DND-41 (cell line): Measurements from ENCODE around the gene MEF2D.

Experiments used
- ATAC-seq: fragments of 200-7000 bp; cut with Tn5 transposase; 3 replicates; pipeline ENCODE4 v1.9.1; 2021; ENCODE audit warnings: low read depth; ENCODE audit not compliant: insufficient read depth
- DNase-seq: peaks from one replicate; pipeline ENCODE4 v3.0.0-alpha.2; 2020
- H2AFZ ChIP-seq: 2 replicates; pipeline ENCODE4 v1.6.0; 2012; ENCODE audit warnings: low read depth, low read length
- H3K27ac ChIP-seq: 2 replicates; pipeline ENCODE4 v1.5.1; 2012; ENCODE audit warnings: low read length, inconsistent platforms
- H3K27me3 ChIP-seq: fragments of 200-600 bp; sonication (generic); 2 replicates; pipeline ENCODE4 v1.6.0; 2012; ENCODE audit warnings: low read length, mild to moderate bottlenecking, inconsistent platforms; ENCODE audit not compliant: insufficient read depth, poor library complexity
- H3K36me3 ChIP-seq: 2 replicates; pipeline ENCODE4 v1.5.1; 2012; ENCODE audit warnings: low read length, inconsistent platforms; ENCODE audit not compliant: insufficient read depth
- H3K4me1 ChIP-seq: 2 replicates; pipeline ENCODE4 v1.5.1; 2012; ENCODE audit warnings: mild to moderate bottlenecking, low read length; ENCODE audit not compliant: insufficient read depth
- H3K4me2 ChIP-seq: 2 replicates; pipeline ENCODE4 v1.6.0; 2012; ENCODE audit warnings: mild to moderate bottlenecking, moderate library complexity, low read length, inconsistent platforms; ENCODE audit not compliant: insufficient read depth
- H3K4me3 ChIP-seq, 2 experiments: fragments of 200-600 bp in 1 of 2; shearing (Covaris generic) in 1 of 2; 2 replicates each; pipeline ENCODE4 v1.5.1; 2012 to 2016; ENCODE audit warnings: inconsistent platforms in 2 of 2, low read length in 2 of 2, mild to moderate bottlenecking in 2 of 2, low read depth in 1 of 2, moderate library complexity in 1 of 2
- H3K79me2 ChIP-seq: 2 replicates; pipeline ENCODE4 v1.6.0; 2012; ENCODE audit warnings: low read length, inconsistent platforms; ENCODE audit not compliant: insufficient read depth
- H3K9ac ChIP-seq: 2 replicates; pipeline ENCODE4 v1.6.0; 2012; ENCODE audit warnings: low read depth, mild to moderate bottlenecking, inconsistent platforms, low read length, moderate library complexity
- H3K9me3 ChIP-seq: 2 replicates; pipeline ENCODE4 v1.5.1; 2012; ENCODE audit warnings: low read length, moderate library complexity, mild to moderate bottlenecking, inconsistent platforms; ENCODE audit not compliant: insufficient read depth, severe bottlenecking
- H4K20me1 ChIP-seq: 2 replicates; pipeline ENCODE4 v1.6.0; 2012; ENCODE audit warnings: low read length; ENCODE audit not compliant: insufficient read depth
- EZH2 ChIP-seq: IDR thresholded peaks from 3 replicates; pipeline ENCODE4 v1.6.1; 2012; ENCODE audit warnings: borderline replicate concordance, low read depth, mild to moderate bottlenecking, moderate library complexity, low read length, inconsistent platforms; ENCODE audit not compliant: severe bottlenecking
- TF ChIP-seq, protein P1 (sequence below): IDR thresholded peaks from 2 replicates; pipeline ENCODE4 v1.5.1; 2012; ENCODE audit warnings: borderline replicate concordance, low read length, moderate library complexity, mild to moderate bottlenecking; ENCODE audit not compliant: poor library complexity, severe bottlenecking; ENCODE audit errors: extremely low read depth

MEF2D gene

DNA sequence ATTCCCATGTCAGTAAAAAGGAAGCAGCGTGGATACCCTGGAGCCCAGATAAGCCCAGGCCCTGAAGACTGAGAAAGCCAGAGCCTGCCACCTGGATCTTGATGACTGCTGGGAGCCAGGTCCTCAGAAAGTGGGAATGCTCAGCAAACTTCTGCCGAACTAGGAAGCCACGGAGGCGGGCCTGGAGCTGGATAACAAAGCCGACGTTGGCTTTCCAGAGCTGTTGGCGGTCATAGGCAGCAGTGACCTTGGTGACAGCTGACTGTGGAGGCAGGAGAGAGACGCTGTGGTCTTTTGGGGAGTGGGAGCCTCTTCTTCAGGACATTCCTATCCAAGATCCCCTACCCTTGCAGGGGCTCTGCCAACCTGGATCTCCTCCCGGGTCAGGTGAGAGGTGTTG lies 47.4 kb upstream of the MEF2D start:
- ATAC-seq (no peak), DNase-seq (no peak)
- Histone ChIP-seq H3K36me3 (peaks cover 60% of the 10 kb centered on the region), H3K4me3 (no peak overlapping the region), H3K9ac (no peak overlapping the region), H3K4me1 (no peaks in the 10 kb centered on the region), H3K9me3 (no peaks in the 10 kb centered on the region), H3K4me2 (no peak overlapping the region), H2AFZ (no peak overlapping the region), H3K79me2 (no peaks in the 10 kb centered on the region), H3K27me3 (no peaks in the 10 kb centered on the region), H3K27ac (no peak overlapping the region), H4K20me1 (no peaks in the 10 kb centered on the region)
- TF ChIP-seq, protein P1, sequence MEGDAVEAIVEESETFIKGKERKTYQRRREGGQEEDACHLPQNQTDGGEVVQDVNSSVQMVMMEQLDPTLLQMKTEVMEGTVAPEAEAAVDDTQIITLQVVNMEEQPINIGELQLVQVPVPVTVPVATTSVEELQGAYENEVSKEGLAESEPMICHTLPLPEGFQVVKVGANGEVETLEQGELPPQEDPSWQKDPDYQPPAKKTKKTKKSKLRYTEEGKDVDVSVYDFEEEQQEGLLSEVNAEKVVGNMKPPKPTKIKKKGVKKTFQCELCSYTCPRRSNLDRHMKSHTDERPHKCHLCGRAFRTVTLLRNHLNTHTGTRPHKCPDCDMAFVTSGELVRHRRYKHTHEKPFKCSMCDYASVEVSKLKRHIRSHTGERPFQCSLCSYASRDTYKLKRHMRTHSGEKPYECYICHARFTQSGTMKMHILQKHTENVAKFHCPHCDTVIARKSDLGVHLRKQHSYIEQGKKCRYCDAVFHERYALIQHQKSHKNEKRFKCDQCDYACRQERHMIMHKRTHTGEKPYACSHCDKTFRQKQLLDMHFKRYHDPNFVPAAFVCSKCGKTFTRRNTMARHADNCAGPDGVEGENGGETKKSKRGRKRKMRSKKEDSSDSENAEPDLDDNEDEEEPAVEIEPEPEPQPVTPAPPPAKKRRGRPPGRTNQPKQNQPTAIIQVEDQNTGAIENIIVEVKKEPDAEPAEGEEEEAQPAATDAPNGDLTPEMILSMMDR, result no peak
- no peak for TF ChIP-seq EZH2

DNA sequence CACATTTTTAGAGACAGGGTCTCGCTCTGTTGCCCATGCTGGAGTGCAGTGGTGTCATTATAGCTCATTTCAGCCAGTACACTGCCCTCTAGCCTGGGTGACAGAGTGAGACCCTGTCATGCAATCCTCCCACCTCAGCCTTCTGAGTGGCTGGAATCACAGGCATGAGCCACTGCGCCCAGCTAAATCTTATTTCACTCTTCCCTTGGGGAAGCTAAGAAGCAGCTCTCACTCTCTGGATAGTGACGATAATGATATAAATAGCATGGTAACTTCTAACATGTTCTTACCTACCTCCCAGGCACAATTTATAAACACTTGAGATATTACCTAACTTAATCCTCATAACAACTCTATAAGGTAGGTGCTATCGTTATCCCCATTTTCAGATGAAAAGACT lies 46.9 kb upstream of the MEF2D start:
- Histone ChIP-seq H3K4me2 (no peak overlapping the region), H3K27me3 (no peaks in the 10 kb centered on the region), H4K20me1 (no peaks in the 10 kb centered on the region), H3K9ac (no peak overlapping the region), H3K4me3 (no peak overlapping the region), H3K27ac (no peak overlapping the region), H3K79me2 (no peaks in the 10 kb centered on the region), H3K4me1 (no peaks in the 10 kb centered on the region), H2AFZ (no peak overlapping the region), H3K9me3 (no peaks in the 10 kb centered on the region), H3K36me3 (peaks cover 60% of the 10 kb centered on the region)
- TF ChIP-seq, protein P1, result no peak
- TF ChIP-seq EZH2, result no peak
- DNase-seq, result no peak
- no peak for ATAC-seq

DNA sequence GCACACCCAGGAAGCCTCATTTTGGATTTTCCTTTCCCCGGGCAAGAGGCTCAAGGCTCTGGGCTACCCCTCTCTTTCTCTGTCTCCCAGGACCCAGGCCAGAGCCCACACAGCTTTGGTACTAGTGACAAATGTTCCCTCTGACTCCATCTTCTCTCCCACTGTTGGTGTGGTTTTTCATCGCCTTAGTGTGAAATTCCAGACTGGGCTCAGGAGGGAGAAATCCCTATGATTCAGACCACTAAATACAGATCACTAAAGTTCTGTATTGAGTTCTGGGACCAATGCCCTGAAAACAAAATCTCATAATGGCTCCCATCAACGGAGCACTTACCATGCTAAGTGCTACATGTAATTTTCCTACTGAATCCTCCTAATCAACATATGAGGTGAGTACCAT lies 45.7 kb upstream of the MEF2D start:
- no peak for ATAC-seq
- H3K27me3 ChIP-seq, result no peaks in the 10 kb centered on the region
- no peak overlapping the region for H3K9ac ChIP-seq
- H3K4me3 ChIP-seq, result no peak overlapping the region
- H3K9me3 ChIP-seq, result no peaks in the 10 kb centered on the region
- no peak overlapping the region for H2AFZ ChIP-seq
- no peaks in the 10 kb centered on the region for H3K79me2 ChIP-seq
- H4K20me1 ChIP-seq, result no peaks in the 10 kb centered on the region
- peaks cover 59% of the 10 kb centered on the region for H3K36me3 ChIP-seq
- H3K4me2 ChIP-seq, result no peak overlapping the region
- DNase-seq, result no peak
- no peaks in the 10 kb centered on the region for H3K4me1 ChIP-seq
- no peak overlapping the region for H3K27ac ChIP-seq
- TF ChIP-seq EZH2, result no peak
- TF ChIP-seq, protein P1, result no peak

DNA sequence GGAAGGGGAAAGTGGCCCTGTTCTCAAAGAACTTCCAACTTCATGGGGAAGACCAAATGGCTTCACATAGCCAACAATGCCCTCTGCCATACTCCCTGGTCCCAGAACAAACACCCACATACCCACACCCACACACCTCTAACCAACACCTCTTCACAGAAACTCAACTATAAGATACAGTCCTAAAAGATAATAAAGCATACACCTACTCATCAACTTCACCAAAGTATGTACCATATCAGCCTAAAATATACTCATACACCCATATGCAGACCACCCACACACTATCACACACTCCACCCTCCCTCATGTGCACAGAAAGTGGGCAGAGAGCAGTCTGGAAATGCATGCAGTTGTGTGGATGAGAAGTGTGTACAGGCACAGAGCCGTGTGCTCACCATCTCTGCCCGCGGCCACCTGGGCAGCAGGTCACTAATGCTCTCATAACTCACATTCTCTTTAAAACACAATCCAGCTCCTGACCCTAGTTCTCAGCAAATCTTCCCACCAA lies 44.1 kb upstream of the MEF2D start:
- no peaks in the 10 kb centered on the region for H3K4me1 ChIP-seq
- no peak overlapping the region for H3K27ac ChIP-seq
- H3K4me2 ChIP-seq, result no peak overlapping the region
- H3K9ac ChIP-seq, result no peak overlapping the region
- no peak overlapping the region for H2AFZ ChIP-seq
- H4K20me1 ChIP-seq, result no peaks in the 10 kb centered on the region
- TF ChIP-seq, protein P1, result no peak
- TF ChIP-seq EZH2, result no peak
- H3K9me3 ChIP-seq, result no peaks in the 10 kb centered on the region
- no peak for DNase-seq
- no peaks in the 10 kb centered on the region for H3K79me2 ChIP-seq
- no peak; the same call in 2 of the 3 replicates for ATAC-seq
- peaks cover 59% of the 10 kb centered on the region for H3K36me3 ChIP-seq
- H3K27me3 ChIP-seq, result no peaks in the 10 kb centered on the region
- H3K4me3 ChIP-seq, result no peak overlapping the region
